ENCODE measurements around the gene PGK1.

PGK1 gene

GRCh38 chrX:78106651-78106986 is 2.6 kb downstream of the PGK1 start:
- Histone ChIP-seq H3K36me3 (ENCODE audit: insufficient read depth, low read length) (peaks cover 41% of the 10 kb centered on the region), H3K27ac (no peak overlapping the region), H3K4me3 (peak overlapping the region; percentile 88), H3K9me3 (ENCODE audit: low read depth, low read length) (no peaks in the 10 kb centered on the region), H3K9ac (ENCODE audit: insufficient read length) (peak overlapping the region; percentile 37)
- no peak; the same call in 1 of the 2 replicates for TF ChIP-seq POLR2AphosphoS5 (IDR thresholded peaks at IDR 0.05; ENCODE audit: borderline replicate concordance, low read depth, low read length)
- TF ChIP-seq EZH2 (IDR thresholded peaks at IDR 0.05) = no peak
- no peak for TF ChIP-seq FOXP2 (optimal IDR thresholded peaks at IDR 0.05; ENCODE audit: control extremely low read depth, extremely low read length, insufficient read depth)
- no peak for DNase-seq (ENCODE audit: low read depth, low spot score)

- Histone ChIP-seq H3K36me3 (ENCODE audit: insufficient read depth, low read length) (peaks cover 68% of the 10 kb centered on the region), H3K9ac (ENCODE audit: insufficient read length) (no peak overlapping the region), H3K4me3 (no peak overlapping the region), H3K27ac (no peak overlapping the region), H3K9me3 (ENCODE audit: low read depth, low read length) (no peaks in the 10 kb centered on the region)
- no peak for TF ChIP-seq EZH2 (IDR thresholded peaks at IDR 0.05)
- no peak for TF ChIP-seq POLR2AphosphoS5 (IDR thresholded peaks at IDR 0.05; ENCODE audit: borderline replicate concordance, low read depth, low read length)
- TF ChIP-seq FOXP2 (optimal IDR thresholded peaks at IDR 0.05; ENCODE audit: control extremely low read depth, extremely low read length, insufficient read depth) = no peak
- DNase-seq (ENCODE audit: low read depth, low spot score) = no peak
These were observed 5.4 kb downstream of the PGK1 start for GRCh38 chrX:78109458-78109857.

- no peaks in the 10 kb centered on the region for H3K9me3 ChIP-seq (ENCODE audit: low read depth, low read length)
- TF ChIP-seq EZH2 (IDR thresholded peaks at IDR 0.05) (no peak), POLR2AphosphoS5 (IDR thresholded peaks at IDR 0.05; ENCODE audit: borderline replicate concordance, low read depth, low read length) (no peak), FOXP2 (optimal IDR thresholded peaks at IDR 0.05; ENCODE audit: control extremely low read depth, extremely low read length, insufficient read depth) (no peak)
- H3K36me3 ChIP-seq (ENCODE audit: insufficient read depth, low read length) = peaks cover 77% of the 10 kb centered on the region
- no peak overlapping the region for H3K9ac ChIP-seq (ENCODE audit: insufficient read length)
- H3K4me3 ChIP-seq = no peak overlapping the region
- no peak overlapping the region for H3K27ac ChIP-seq
- DNase-seq (ENCODE audit: low read depth, low spot score) = no peak
These were observed 7.3 kb downstream of the PGK1 start for GRCh38 chrX:78111140-78111931.

GRCh38 chrX:78116365-78116764 is 12.3 kb downstream of the PGK1 start:
- TF ChIP-seq FOXP2 (optimal IDR thresholded peaks at IDR 0.05; ENCODE audit: control extremely low read depth, extremely low read length, insufficient read depth) (no peak), POLR2AphosphoS5 (IDR thresholded peaks at IDR 0.05; ENCODE audit: borderline replicate concordance, low read depth, low read length) (no peak)
- H3K36me3 ChIP-seq (ENCODE audit: insufficient read depth, low read length) = peaks cover 87% of the 10 kb centered on the region
- no peak overlapping the region for H3K9ac ChIP-seq (ENCODE audit: insufficient read length)
- no peak overlapping the region for H3K27ac ChIP-seq
- no peaks in the 10 kb centered on the region for H3K9me3 ChIP-seq (ENCODE audit: low read depth, low read length)
- DNase-seq (ENCODE audit: low read depth, low spot score) = no peak
- H3K4me3 ChIP-seq = no peak overlapping the region

- peaks cover 88% of the 10 kb centered on the region for H3K36me3 ChIP-seq (ENCODE audit: insufficient read depth, low read length)
- no peak overlapping the region for H3K9ac ChIP-seq (ENCODE audit: insufficient read length)
- no peaks in the 10 kb centered on the region for H3K9me3 ChIP-seq (ENCODE audit: low read depth, low read length)
- no peak overlapping the region for H3K4me3 ChIP-seq
- H3K27ac ChIP-seq = no peak overlapping the region
- no peak for DNase-seq (ENCODE audit: low read depth, low spot score)
- TF ChIP-seq POLR2AphosphoS5 (IDR thresholded peaks at IDR 0.05; ENCODE audit: borderline replicate concordance, low read depth, low read length) (no peak), FOXP2 (optimal IDR thresholded peaks at IDR 0.05; ENCODE audit: control extremely low read depth, extremely low read length, insufficient read depth) (no peak), EZH2 (IDR thresholded peaks at IDR 0.05) (no peak)
These were observed 12.7 kb downstream of the PGK1 start for GRCh38 chrX:78116766-78117165.

- TF ChIP-seq EZH2 (IDR thresholded peaks at IDR 0.05) = no peak
- H3K36me3 ChIP-seq (ENCODE audit: insufficient read depth, low read length) = peaks cover 86% of the 10 kb centered on the region
These were observed 14.6 kb downstream of the PGK1 start for GRCh38 chrX:78118628-78119027.

GRCh38 chrX:78119521-78120227 is 15.6 kb downstream of the PGK1 start:
- Histone ChIP-seq H3K27ac (no peak overlapping the region), H3K4me3 (no peak overlapping the region), H3K9me3 (ENCODE audit: low read depth, low read length) (no peaks in the 10 kb centered on the region), H3K36me3 (ENCODE audit: insufficient read depth, low read length) (peaks cover 85% of the 10 kb centered on the region), H3K9ac (ENCODE audit: insufficient read length) (no peak overlapping the region)
- no peak for DNase-seq (ENCODE audit: low read depth, low spot score)
- TF ChIP-seq FOXP2 (optimal IDR thresholded peaks at IDR 0.05; ENCODE audit: control extremely low read depth, extremely low read length, insufficient read depth) (no peak), EZH2 (IDR thresholded peaks at IDR 0.05) (no peak), POLR2AphosphoS5 (IDR thresholded peaks at IDR 0.05; ENCODE audit: borderline replicate concordance, low read depth, low read length) (no peak)

More at GRCh38 chrX:78118628-78119027, 14.6 kb downstream of the PGK1 start:
- Histone ChIP-seq H3K9ac (ENCODE audit: insufficient read length) (no peak overlapping the region), H3K9me3 (ENCODE audit: low read depth, low read length) (no peaks in the 10 kb centered on the region), H3K4me3 (no peak overlapping the region), H3K27ac (no peak overlapping the region)
- no peak for DNase-seq (ENCODE audit: low read depth, low spot score)

- TF ChIP-seq FOXP2 (optimal IDR thresholded peaks at IDR 0.05; ENCODE audit: control extremely low read depth, extremely low read length, insufficient read depth) (no peak), POLR2AphosphoS5 (IDR thresholded peaks at IDR 0.05; ENCODE audit: borderline replicate concordance, low read depth, low read length) (no peak)
- Histone ChIP-seq H3K9ac (ENCODE audit: insufficient read length) (no peak overlapping the region), H3K9me3 (ENCODE audit: low read depth, low read length) (no peaks in the 10 kb centered on the region), H3K36me3 (ENCODE audit: insufficient read depth, low read length) (peaks cover 84% of the 10 kb centered on the region), H3K27ac (no peak overlapping the region), H3K4me3 (no peak overlapping the region)
- DNase-seq (ENCODE audit: low read depth, low spot score) = no peak
These were observed 19.1 kb downstream of the PGK1 start for GRCh38 chrX:78123190-78123589.

All from SK-N-MC (cell line).